HG03575 (cell line): ENCODE data around the gene MACROH2A1.

Experiments used
- ATAC-seq: cut with Tn5 transposase; IDR thresholded peaks from one replicate; pipeline ENCODE4 v1.9.1; 2021; ENCODE audit not compliant: unreplicated experiment, insufficient number of reproducible peaks, low FRiP score; ENCODE audit errors: extremely low read depth

Gene MACROH2A1

DNA sequence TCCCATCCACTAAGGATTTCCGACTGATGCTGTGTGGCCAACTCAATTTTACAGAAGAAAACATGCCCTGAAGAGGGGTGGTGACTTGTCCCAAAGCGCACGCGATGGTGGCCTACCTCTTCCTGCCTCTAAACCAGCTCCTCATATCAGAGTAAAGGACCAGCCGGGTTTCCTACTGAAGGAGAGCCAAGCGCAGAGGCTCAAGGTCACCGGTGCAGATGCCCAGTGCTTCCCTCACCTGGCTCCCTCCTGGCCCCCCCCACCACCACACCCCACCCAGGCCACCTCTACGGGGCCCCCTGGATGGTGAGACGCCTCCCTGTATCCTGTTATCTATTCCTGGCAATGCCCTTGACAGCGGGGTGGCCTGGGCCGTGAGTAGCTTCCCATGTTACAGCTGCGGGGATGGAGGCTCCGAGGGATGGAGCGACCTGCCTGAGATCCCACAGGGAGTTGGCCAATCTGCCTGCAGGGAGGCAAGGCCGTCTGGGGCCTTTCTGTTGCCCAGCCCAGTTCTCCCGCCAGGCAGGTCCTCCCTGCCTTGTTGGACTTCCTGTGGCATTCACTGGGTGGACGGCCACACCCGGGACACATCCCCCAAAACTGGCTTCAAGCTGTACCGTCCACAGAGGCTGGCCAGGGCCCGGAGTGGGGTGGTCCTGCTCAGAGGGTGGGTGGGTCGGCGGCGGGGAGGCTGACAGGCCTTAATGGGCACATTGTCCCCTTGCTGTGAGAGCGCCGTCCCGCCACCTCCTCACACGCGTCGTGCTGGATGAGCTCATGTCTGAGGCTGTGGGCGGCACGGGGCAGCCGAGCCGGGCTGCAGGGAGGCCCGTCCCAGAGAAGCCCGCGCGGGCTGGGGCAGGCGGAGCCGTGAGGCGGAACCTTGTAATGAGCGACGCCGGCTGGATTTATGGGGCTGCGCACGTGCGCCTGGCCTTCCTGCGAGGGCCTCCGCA, 72.5 kb downstream of the MACROH2A1 start:
- no peak for ATAC-seq

DNA sequence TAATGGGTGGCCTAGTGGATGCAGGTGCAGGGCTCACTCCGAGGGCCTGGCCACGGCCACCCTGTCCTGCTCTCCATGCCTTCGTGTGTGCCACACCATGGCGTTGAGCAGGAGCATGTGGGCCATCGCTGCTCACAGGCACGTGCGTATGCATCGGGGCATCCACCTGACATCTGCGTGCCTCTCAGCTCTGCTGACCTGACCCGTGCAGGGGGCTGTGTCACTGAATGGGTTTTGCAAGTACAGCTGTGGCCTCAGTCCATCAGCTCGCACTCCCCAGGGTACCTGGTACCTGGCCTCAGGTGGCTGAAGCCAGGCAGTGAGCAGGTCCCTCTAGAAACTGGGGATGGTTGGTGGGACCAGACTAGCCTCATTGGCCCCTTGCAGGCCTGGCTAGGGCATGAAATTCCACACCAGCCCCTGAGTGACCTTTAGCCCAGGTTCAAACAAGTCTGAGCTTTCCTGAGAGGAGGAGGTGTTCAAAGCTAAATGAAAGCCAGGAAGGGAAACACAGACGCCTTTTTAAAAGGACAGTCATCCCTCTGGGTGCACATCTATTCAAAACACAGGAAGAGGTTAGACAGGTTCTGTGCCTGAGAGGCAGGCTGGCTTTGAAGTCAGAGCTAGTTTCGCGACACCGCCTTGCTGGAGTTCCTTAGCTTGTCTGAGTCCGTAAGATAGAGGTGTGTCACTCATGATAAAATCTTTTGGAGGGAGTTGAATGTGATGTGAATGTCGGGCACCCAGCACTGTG, 74.0 kb downstream of the MACROH2A1 start:
- ATAC-seq: no peak

DNA sequence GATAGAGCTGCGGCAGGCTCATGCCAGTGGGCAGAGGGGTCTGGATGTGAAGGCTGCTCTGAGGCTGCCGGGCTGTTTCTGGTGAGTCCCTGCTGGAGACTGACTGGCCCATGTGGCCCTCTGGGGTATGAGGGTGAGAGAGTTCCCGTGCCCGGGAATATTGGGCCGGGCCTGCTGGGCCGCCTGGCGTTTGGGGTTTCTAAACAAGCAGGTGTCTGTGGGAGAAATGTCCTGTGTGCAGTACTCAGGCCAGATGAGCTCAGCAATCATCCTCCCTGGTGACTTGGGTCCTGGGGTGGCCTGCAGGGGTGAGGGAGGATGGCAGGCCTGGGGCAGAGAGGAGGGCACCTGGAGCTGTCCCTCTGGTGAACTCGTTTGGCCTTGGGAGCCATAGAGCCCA, 74.9 kb downstream of the MACROH2A1 start:
- ATAC-seq: no peak

DNA sequence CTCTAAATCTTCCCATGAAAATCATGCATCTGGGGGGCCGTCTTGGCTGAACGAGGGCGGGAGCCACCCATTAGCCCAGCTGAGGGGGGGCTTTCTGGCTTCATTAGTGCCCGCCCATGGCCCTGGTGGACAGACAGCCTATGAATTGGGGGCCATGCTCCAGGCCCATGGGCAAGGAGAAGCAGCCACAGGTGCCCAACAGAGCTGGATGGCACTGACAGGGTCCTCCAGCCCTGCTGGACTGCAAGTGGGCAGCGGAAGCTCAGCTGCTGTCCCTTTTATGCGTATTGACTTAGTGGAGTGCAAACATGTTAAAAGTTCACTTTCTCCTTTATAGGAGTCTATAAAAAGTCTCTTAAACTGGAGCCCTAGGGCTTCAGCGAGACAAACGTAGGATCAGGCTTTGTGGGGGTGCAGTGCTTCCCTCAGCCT, 75.3 kb downstream of the MACROH2A1 start:
- ATAC-seq: no peak

DNA sequence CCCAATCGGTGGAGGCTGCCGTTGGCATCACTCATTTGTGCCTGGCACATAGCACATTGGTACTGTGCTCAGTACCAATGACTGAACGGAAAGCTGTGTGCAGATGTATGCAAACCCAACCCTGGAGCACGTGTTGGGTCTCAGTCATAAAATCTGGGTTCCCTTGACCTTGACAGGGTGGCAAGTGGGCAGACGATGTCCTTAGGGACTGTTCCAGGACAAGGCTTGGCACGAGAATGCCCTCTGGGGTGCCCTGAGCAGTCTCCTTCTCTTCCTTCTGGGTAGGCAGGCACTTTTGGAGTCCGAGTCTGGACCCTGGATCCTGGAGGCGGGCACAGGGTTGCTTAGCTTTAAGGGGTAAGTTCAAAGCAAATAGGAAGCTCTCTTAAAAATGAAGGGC, 75.8 kb downstream of the MACROH2A1 start:
- no peak for ATAC-seq

DNA sequence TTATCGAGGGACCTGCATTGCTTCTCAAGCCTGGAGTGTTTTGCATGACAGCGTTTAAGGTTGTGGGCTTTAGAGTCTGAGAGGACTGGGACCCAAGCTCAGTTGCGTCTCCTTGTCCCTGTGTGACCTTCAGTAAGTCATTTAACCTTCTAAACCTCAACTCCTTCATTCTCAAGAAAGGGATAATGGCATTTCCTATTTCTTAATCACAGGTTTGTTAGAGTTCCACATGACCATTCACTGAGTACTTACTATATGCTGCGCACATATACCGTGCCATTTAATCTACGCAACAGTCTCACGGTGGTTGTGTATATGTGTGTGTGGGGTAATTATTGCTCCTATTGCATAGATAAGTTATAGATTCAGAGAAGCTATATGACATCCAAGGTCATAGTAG, 76.3 kb downstream of the MACROH2A1 start:
- no peak for ATAC-seq

DNA sequence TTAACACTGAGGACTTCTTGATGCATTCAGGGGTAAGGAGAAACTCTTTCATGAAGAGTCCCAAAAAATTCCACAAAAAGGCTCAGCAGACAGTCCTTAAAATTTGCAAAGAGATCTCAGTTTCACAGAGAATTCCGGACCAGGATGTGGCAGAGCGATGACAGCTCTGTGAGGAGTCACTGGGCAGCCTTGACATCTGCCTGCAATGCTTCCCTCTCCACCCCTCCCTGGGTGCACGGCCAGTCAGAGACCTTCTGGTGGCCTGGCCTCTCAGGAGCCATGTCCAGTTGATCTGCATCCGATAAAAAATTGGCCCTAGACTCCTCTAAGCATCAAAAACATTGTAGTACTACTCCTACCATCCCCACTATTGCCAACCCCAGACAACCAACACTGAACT, 76.8 kb downstream of the MACROH2A1 start:
- no peak for ATAC-seq

DNA sequence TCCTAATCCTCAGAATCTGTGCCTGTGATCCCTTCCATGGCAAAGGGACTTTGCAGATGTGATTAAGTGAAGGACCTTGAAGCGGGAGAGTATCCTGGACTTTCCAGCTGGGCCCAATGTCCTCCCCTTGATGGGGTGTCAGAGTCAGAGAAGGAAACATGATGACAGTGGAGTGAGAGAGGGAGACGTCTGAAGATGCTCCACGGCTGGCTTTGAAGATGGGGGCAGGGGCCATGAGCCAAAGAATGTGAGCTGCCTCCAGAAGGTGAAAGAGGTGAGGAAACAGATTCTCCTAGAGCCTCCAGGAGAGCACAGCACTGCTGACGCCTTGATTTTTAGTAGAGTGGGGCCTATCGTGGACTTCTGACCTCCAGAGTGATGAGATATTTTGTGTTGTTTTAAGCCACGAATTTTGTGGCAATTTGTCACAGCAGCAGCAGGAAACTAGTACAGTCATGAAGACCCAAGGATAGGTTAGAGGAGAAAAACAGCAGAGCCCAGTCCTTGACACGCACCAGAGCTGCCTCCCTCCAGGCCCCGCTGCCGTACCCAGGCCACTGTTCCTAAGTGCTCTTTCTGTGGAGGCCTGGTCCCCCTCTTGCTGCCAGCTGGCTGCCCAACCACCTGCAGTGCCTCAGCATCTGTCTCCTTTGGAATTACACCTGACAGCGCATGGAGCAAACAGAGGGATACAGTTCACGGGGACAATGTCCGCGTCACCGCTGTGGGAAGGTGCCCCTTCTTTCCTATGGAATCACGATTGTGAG, 78.1 kb downstream of the MACROH2A1 start:
- no peak for ATAC-seq

DNA sequence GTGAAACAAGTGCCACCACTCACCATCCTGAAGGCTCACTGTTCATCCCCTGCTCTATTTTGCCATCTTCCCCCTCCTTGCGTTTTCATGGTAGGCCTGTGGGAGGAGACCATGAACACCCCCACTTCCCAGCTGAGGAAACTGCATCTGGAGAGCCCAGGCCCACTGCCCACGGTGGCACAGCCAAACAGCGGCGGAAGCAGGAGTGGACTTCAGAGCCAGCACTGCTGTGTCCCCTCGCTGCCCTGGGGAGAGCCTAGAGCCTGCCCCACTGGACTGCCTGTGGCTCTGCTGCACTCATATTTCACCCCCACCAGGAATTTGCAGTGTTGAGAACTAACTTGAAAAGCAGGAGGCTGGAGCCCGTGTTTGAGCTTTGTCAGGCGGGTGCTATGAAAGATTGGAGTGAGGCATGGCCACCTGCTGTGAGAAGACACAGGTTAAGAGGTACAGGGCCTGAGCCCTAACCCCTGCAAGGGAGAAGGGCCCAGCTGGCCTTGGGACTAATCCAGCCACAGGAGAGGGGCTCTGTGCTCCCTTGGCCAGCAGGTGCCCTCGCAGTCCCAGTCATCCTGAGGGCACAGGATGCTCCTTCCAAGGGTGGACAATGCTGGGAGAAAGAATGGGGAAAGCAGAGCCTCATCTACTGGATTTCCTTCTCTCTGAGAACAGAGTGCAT, 79.0 kb downstream of the MACROH2A1 start:
- ATAC-seq: no peak

DNA sequence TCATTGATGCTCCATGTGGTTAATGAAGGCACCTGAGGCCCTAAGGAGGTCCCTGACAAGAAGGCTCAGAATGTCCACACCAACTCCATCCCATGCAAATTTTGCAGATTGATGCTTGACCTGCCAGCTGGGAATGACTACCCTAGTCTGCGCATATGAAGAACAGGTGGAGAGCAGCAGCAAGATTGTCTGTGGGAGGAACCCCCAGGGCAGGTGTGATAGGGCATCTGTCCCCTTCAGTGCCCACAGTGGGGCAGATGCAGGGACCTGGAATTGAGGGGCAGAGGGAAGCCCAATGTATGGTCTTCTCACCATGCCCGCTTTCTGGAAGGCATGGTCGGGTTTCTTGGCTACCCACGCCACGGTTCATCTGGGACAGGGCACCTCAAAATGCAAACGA, 79.6 kb downstream of the MACROH2A1 start:
- ATAC-seq: no peak

DNA sequence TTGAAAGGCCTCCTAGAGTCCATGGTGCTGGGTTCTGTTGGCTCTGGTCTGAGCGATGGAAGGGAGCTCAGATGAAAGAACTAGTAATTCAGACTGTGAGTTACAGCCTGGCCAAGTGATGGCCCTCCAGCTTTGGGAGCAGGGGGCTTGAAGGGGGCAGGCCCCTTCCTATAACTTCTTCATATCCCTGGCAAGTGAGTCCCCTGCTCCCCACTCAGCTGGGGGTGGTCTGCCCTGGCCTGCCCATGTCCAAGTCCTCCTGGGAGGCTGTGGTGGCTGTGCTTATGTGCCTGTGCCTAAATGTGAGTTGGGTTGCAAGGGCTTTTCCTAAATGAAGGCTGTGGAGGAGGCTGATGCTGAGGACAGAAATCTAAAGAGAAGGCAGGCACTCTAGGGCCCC, 80.1 kb downstream of the MACROH2A1 start:
- ATAC-seq: no peak

DNA sequence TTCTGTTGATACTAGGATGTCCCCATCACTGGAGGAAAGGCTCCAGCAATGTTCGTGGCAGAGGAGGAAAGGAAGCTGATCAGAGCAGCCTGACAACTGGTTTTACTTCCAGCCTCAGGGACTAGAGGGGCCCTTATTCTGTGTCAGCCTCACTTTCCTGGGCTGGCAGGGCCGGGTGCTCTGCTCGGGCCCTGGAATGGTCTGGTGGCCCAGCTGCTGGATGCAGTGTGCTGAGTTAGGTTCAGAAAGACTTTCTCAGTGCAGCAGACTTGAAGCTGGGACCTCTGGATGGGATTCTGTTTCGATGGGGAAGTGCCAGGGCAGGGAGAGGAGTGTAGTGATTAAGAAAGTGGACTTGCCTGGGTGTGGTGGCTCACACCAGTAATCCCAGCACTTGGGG, 81.0 kb downstream of the MACROH2A1 start:
- ATAC-seq: no peak

DNA sequence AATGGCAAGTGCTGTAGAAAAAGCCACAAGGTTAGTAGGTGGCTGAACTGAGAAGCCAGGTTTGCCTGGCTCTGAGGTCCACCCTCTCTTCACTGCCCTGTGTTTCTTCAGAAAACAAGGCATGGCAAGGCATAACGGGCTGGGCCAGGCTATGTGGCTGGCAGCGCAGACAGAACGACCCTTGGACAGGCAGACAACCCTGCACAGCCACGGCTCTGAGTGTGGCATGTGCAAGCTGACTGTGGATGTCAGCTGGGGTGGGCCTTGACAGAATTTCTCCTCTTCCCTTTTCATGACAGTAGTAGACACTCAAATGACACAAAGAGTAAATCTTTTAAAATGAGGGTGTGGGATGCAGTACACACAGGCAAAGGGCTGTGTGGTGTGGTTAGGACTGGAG, 81.7 kb downstream of the MACROH2A1 start:
- ATAC-seq: no peak

DNA sequence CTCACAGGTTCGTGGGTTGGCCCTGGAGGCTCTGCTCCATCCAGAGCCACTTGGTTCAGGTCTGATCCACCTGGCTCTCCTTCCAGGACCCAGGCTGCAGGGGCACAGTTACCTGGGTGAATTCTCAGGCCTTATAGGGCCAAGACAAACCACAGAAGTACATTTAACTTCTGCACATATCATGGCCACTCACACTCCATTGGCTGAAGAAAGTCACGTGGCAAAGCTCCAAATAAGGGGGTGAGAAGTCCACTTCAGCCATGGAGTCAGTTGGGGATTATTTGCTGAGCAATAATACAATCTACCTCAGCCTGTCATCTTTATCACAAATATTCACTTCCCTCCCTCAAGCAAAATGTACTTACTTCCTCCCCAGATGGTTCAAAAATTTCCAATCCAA, 83.6 kb downstream of the MACROH2A1 start:
- ATAC-seq: no peak

DNA sequence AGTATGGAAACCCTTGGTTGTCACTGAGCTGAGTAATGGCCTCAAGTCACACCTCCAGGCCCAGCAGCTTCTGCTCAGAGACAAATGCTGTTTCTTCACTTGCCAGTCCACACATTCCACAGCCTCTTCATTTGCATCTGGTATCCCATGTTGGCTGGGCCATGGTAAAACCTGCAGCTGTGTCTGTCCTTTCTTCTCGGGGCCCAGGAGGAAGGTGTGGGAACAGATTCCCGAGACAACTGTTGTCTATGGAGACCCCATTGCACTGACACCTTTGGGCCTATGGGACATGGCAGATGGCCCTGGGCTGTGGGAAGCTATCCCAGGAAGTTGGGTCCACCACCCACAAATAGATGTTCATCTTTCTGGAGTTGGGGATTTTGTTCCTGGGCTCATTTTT, 85.1 kb downstream of the MACROH2A1 start:
- no peak for ATAC-seq

DNA sequence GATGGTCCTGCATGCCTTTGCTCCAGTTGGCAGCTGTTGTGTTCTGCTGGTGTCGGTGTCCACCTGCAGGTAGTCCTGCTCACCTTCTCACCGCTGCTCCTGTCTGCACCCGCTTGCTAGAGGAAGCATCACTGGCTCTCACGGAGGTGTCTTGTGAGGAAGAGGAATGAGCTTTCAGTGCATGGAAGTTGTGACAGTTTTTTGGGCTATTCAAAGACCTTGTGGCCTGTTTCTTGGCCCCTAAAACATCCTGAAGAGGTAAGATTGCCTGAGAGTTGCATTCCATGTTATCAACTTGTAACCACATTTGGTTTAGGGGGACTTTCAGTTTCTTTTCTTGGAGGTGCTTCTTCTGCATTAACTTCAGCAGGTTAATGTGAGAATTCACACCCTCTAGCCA, 85.6 kb downstream of the MACROH2A1 start:
- no peak for ATAC-seq

DNA sequence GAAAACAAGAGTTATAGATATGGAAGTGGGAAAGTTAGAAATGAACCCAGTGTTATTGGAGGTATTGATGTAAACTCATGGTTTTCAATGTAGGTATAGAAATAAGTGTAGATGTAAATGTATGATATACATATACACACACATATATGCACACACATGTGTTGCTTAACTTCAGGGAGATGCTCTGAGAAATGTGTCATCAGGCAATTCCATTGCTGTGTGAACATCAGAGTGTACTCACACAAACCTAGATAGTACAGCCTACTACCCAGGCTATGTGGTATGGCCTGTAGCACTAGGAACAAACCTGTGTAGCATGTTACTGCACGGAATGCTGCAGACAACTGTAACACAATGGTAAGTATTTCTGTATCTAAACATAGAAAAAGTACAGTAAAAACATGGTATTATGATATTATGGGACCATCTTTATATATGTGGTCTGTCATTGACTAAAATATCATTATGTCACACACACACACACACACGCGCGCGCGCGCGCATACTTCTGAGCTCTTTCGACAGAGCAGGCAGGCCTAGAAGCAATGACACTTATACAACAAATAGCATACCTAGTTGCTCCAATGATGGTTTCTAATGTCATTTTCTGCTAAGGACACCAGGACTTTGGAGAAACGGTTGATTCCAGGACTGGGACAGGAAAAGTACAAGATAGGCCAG, 86.6 kb downstream of the MACROH2A1 start:
- ATAC-seq: no peak

DNA sequence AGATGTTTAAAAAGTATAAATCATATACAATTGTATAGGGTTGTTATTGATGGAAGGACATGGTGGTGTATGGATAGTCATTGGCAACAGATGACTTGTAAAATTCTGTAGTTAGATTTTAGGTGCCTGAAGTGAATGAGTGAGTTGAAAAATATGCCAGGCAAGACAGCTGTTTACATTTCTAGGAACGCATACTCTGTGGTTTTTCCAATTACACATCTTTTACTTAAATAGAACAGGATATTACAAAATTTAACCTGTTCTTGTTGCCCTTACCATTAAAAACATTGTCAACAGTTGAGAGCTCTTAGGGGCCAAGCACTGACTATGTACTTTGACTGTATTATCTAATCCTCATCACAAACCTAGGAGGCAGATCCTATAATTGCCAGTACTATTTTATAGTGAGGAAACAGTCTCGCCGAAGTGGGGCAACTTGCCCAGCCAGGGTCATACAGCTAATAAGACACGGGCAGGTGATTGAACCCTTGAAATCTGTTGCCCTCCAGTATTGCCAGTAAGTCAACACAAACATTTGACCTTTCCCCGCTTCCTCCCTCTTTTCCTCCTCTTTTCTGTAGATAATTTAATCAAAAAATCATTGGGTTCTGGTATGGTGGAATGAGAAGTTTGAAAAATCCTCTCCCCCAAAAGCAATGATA, 88.6 kb downstream of the MACROH2A1 start:
- no peak for ATAC-seq
